ENCODE results near the gene SLC28A1. TPM values are rescaled to one million over a fixed set of nuclear protein-coding genes. Genes with fewer than 3 reads are reported as not detected.

Gene SLC28A1
- total RNA-seq, 1 experiment from 2014 or later: 0.17 TPM

DNA sequence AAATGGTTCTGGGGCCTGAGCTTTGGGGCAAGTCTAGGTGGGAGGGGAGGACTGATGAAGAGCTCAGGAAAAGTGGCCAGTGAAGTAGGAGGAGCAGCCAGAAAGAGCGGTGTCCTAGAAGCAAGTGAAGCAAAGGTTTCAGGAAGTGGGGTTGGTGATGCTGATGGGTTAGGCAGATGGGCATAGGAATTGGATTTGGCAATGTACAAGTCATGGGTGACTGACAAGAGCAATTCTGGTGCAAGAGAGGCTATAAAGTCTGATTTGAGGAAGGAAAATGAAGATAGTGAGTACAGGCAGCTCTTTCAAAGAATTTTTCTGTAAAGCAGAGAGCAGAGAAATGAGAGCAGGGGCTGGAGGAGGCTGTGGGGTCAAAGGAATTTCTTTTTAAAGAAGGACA is 47.6 kb upstream of the SLC28A1 start:
- no peak for DNase-seq
- CTCF ChIA-PET: interaction anchor here (1.1 kb wide), 1 partner anchor 91 kb away, joined by 3 read pairs; no protein-coding TSS in a partner anchor
- H3K9me3 Mint-ChIP-seq (ENCODE audit: low read depth, unreplicated experiment): no peaks in the 10 kb centered on the region
- no TSS peak for BruUV-seq (replicated peaks)
- TF ChIP-seq, protein P1, sequence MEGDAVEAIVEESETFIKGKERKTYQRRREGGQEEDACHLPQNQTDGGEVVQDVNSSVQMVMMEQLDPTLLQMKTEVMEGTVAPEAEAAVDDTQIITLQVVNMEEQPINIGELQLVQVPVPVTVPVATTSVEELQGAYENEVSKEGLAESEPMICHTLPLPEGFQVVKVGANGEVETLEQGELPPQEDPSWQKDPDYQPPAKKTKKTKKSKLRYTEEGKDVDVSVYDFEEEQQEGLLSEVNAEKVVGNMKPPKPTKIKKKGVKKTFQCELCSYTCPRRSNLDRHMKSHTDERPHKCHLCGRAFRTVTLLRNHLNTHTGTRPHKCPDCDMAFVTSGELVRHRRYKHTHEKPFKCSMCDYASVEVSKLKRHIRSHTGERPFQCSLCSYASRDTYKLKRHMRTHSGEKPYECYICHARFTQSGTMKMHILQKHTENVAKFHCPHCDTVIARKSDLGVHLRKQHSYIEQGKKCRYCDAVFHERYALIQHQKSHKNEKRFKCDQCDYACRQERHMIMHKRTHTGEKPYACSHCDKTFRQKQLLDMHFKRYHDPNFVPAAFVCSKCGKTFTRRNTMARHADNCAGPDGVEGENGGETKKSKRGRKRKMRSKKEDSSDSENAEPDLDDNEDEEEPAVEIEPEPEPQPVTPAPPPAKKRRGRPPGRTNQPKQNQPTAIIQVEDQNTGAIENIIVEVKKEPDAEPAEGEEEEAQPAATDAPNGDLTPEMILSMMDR (IDR thresholded peaks at IDR 0.05; ENCODE audit: unreplicated experiment): no peak
- peaks cover 24% of the 10 kb centered on the region for H3K36me3 Mint-ChIP-seq (ENCODE audit: insufficient read depth, unreplicated experiment)
- peaks cover 38% of the 10 kb centered on the region for H3K4me1 Mint-ChIP-seq (ENCODE audit: low read depth, unreplicated experiment)
- no peak overlapping the region for H3K4me3 Mint-ChIP-seq (ENCODE audit: low read depth, unreplicated experiment)
- peaks cover 24% of the 10 kb centered on the region for H3K27me3 Mint-ChIP-seq (ENCODE audit: unreplicated experiment)
- intact Hi-C loops (cut with micrococcal nuclease; ENCODE audit: unreplicated experiment): no loop called here
- H3K27ac Mint-ChIP-seq (ENCODE audit: unreplicated experiment): no peak overlapping the region

- BruUV-seq (replicated peaks): no TSS peak
- TF ChIP-seq, protein P1 (IDR thresholded peaks at IDR 0.05; ENCODE audit: unreplicated experiment): no peak
- CTCF ChIA-PET: no interaction called here
- no peak for DNase-seq
- peaks cover 24% of the 10 kb centered on the region for H3K36me3 Mint-ChIP-seq (ENCODE audit: insufficient read depth, unreplicated experiment)
- peaks cover 29% of the 10 kb centered on the region for H3K4me1 Mint-ChIP-seq (ENCODE audit: low read depth, unreplicated experiment)
- H3K9me3 Mint-ChIP-seq (ENCODE audit: low read depth, unreplicated experiment): no peaks in the 10 kb centered on the region
- peak overlapping the region; percentile 12 for H3K4me3 Mint-ChIP-seq (ENCODE audit: low read depth, unreplicated experiment)
- H3K27ac Mint-ChIP-seq (ENCODE audit: unreplicated experiment): peak overlapping the region; percentile 93
- peaks cover 24% of the 10 kb centered on the region for H3K27me3 Mint-ChIP-seq (ENCODE audit: unreplicated experiment)
- intact Hi-C loops (cut with micrococcal nuclease; ENCODE audit: unreplicated experiment): loop anchor here (5.0 kb wide), 1 partner anchor 262 kb away; no protein-coding TSS in a partner anchor
Measured at GRCh38 chr15:84839714-84840113, 44.7 kb upstream of the SLC28A1 start.

DNA sequence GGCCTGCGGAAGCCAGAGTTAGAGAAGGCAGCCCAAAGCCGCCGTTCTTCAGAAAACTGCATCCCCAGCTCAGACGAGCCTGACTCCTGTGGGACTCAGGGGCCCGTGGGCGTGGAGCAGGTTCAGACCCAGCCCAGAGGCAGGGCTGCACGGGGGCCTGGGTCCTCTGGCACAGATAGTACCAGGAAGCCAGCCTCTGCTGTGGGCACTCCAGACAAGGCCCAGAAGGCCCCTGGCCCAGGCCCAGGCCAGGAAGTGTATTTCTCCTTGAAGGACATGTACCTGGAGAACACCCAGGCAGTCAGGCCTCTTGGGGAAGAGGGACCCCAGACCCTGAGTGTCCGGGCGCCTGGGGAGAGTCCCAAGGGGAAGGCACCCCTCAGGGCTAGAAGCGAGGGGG is 44.2 kb upstream of the SLC28A1 start:
- intact Hi-C loops (cut with micrococcal nuclease; ENCODE audit: unreplicated experiment): loop anchor here (5.0 kb wide), 1 partner anchor 263 kb away; no protein-coding TSS in a partner anchor
- no TSS peak for BruUV-seq (replicated peaks)
- DNase-seq: no peak
- CTCF ChIA-PET: interaction anchor here (0.7 to 1.9 kb wide), 3 partner anchors 72 to 88 kb away, joined by 3 to 15 read pairs (median 6); no protein-coding TSS in a partner anchor
- Mint-ChIP-seq H3K9me3 (ENCODE audit: low read depth, unreplicated experiment) (no peaks in the 10 kb centered on the region), H3K27me3 (ENCODE audit: unreplicated experiment) (peaks cover 24% of the 10 kb centered on the region), H3K4me1 (ENCODE audit: low read depth, unreplicated experiment) (peaks cover 34% of the 10 kb centered on the region), H3K27ac (ENCODE audit: unreplicated experiment) (peak overlapping the region; percentile 93), H3K4me3 (ENCODE audit: low read depth, unreplicated experiment) (peak overlapping the region; percentile 49), H3K36me3 (ENCODE audit: insufficient read depth, unreplicated experiment) (peaks cover 24% of the 10 kb centered on the region)
- TF ChIP-seq, protein P1 (IDR thresholded peaks at IDR 0.05; ENCODE audit: unreplicated experiment): no peak

- H3K9me3 Mint-ChIP-seq (ENCODE audit: low read depth, unreplicated experiment): no peaks in the 10 kb centered on the region
Measured at GRCh38 chr15:84840741-84841429, 43.6 kb upstream of the SLC28A1 start.

More at GRCh38 chr15:84840741-84841429, 43.6 kb upstream of the SLC28A1 start:
- Mint-ChIP-seq H3K4me3 (ENCODE audit: low read depth, unreplicated experiment) (peak overlapping the region; percentile 49), H3K27ac (ENCODE audit: unreplicated experiment) (peak overlapping the region; percentile 93), H3K4me1 (ENCODE audit: low read depth, unreplicated experiment) (peaks cover 37% of the 10 kb centered on the region), H3K36me3 (ENCODE audit: insufficient read depth, unreplicated experiment) (peaks cover 29% of the 10 kb centered on the region), H3K27me3 (ENCODE audit: unreplicated experiment) (peaks cover 24% of the 10 kb centered on the region)
- TF ChIP-seq, protein P1 (IDR thresholded peaks at IDR 0.05; ENCODE audit: unreplicated experiment): no peak
- intact Hi-C loops (cut with micrococcal nuclease; ENCODE audit: unreplicated experiment): loop anchor here (1.0 to 5.0 kb wide), 3 partner anchors 18 to 264 kb away; no protein-coding TSS in a partner anchor
- CTCF ChIA-PET: interaction anchor here (0.6 to 1.9 kb wide), 8 partner anchors 12 to 127 kb away, joined by 3 to 15 read pairs (median 4); no protein-coding TSS in a partner anchor
- DNase-seq: peak; percentile 89
- BruUV-seq (replicated peaks): no TSS peak

Measured in Calu3 (cell line).